Measurements from ENCODE around the gene RAB23.

- TF ChIP-seq, protein P1, sequence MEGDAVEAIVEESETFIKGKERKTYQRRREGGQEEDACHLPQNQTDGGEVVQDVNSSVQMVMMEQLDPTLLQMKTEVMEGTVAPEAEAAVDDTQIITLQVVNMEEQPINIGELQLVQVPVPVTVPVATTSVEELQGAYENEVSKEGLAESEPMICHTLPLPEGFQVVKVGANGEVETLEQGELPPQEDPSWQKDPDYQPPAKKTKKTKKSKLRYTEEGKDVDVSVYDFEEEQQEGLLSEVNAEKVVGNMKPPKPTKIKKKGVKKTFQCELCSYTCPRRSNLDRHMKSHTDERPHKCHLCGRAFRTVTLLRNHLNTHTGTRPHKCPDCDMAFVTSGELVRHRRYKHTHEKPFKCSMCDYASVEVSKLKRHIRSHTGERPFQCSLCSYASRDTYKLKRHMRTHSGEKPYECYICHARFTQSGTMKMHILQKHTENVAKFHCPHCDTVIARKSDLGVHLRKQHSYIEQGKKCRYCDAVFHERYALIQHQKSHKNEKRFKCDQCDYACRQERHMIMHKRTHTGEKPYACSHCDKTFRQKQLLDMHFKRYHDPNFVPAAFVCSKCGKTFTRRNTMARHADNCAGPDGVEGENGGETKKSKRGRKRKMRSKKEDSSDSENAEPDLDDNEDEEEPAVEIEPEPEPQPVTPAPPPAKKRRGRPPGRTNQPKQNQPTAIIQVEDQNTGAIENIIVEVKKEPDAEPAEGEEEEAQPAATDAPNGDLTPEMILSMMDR (IDR thresholded peaks at IDR 0.05): peak in 4 of 6 experiments; percentile 5 to 26 (median 22)
- no peak for TF ChIP-seq POLR2A (IDR thresholded peaks at IDR 0.05)
Measured at GRCh38 chr6:57190140-57190539, 32.0 kb downstream of the RAB23 start.

Measured in Peyer's patch (tissue), 4 donors.